Activated CD8-positive, alpha-beta memory T cell treated with anti-CD3 and anti-CD28 coated beads, Interleukin-2, amount 50 U/mL, for 24 hours (primary cell): ENCODE results near the gene DNAAF5.

Experiments used
- DNase-seq: peaks from one replicate; pipeline ENCODE4 v3.0.0-alpha.2; 2020; ENCODE audit errors: extremely low read depth

Gene DNAAF5

GRCh38 chr7:707296-708000, 19.1 kb upstream of the DNAAF5 start:
- no peak for DNase-seq

- no peak for DNase-seq
Measured at GRCh38 chr7:710161-710560, 16.3 kb upstream of the DNAAF5 start.

DNA sequence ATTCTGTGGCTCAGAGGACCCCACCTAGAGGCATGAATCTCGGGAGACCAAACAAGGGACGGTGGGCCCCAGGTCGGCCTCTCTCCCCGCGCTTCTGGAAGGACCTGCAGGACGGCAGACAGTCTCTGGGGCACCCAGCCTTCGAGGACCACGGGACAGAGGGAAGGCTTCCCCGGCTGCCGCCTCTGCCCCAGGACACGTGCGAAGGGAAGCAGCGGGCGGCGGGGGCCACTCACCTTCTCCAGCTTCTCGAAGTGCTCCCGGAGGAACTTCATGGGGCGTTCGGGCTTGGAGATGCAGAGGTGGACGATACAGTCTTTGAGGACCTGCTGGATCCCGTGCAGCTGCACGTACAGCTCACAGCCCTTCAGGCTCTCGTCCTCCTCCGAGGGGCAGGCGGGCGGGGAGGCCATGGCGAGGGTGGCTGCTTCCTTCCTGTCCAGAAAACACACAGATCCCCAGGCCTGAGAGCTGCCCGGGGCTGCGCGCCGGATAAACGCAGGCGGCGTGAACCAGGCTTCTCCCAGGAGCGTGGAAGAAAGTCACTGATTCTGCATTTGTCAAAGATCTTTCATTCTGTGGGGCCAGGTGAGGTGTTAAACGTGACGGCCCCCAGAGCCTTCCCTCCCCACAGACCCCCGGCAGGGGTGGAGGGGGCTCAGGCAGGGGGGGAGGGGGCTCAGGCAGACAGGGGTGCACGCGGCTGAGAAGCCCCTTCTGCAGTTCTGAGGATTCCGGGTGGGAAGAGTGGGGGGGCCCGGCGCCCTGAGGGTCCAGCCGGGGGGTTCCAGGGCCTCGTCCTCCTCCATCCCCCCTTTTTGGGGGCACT, 15.2 kb upstream of the DNAAF5 start:
- DNase-seq: no peak

DNA sequence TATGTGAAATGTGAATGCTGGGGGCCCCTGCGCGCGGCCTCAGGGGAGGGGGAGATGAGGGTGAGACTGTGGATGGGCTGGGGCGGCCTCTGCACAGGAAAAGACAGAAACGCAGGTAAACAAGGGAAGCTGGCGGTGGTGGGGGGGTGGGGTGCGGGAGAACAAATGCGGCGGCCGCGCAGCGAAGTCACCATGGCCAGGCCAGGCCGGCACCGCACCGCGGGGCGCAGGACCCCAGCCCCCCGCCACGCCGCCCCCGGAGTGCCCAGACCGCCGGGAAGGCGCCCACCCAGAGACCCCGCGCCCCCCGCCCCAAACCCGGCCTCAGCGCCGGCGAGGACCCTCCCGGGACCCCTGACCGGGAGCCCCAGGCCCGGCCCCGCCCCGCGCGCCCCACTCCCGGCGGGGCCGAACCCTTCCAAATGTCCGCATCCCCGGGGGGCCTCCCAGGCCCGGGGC, 14.5 kb upstream of the DNAAF5 start:
- no peak for DNase-seq

DNA sequence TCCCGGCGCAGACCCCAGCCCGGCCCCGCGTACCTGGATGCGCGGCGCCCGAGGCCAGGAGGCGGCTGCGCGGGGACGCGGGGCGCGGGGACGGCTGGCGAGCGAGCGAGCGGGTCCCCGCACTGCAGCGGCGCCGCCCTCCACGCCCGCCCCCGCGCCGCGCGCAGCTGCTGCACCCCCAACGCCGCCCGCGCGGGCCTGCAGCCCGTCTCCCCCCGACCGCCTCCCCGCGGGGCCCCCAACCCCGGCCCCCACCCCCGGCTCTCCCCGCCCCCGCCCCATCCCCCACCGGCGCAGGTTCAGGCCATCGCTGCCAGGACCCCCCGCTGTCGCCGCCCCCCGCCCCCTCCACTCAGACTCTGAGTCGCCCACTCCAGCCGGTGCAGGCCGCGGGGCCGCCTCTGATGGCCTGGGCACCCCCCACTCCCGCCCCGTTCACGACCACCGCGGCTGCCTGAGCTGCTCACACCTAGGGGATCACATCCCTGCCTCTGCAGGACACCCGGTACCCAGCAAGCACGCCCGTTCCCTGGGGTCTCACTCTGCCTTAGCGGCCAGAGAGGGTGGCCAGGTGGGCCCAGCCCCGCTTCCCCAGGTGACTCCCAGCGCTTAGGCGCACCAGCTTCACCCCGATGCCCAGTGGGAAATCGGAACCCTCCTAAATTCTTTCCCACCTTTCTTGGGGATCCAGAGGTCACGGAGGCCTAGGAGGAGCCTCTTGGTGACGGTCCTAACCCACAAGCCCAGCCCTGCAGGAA, 13.9 kb upstream of the DNAAF5 start:
- no peak for DNase-seq

GRCh38 chr7:713139-713457, 13.4 kb upstream of the DNAAF5 start:
- DNase-seq: no peak

GRCh38 chr7:713488-714230, 12.8 kb upstream of the DNAAF5 start:
- no peak for DNase-seq

GRCh38 chr7:714251-714671, 12.2 kb upstream of the DNAAF5 start:
- DNase-seq: no peak

DNA sequence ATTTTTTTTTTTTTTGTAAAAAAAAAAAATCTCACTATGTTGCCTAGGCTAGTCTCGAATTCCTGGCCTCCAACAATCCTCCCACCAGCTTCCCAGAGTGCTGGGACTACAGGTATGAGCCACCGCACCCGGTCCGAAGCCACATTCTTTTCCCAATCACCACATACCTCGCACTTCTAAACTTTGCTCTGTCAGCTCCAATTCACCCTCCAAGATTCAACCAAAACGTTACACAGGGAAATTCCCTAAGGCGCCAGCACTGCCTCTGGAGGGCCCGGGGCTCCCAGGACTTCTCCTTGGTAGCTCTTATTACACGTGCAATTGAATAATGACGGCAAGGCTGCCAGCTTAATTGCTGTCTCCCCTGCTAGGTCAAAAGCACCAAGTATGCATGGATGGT, 10.3 kb upstream of the DNAAF5 start:
- no peak for DNase-seq

DNA sequence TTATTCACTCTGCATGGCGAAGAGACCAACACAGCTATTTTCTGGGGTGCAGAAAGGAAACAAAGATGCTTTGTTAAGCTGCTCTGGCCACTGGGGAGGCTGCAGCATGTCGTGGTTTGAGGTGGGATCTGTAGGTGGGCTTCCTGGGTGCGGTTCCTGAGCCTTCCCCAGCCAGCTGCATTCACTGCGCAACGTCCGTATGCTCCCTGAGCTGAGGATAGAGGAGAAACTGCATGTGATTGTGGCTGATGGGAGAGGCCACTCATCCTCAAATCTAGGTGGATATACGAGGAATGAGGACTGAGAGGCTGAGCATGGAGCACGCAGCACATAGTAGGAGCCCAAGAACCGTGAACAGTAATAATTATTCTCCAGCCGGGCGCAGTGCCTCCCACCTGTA, 9.9 kb upstream of the DNAAF5 start:
- no peak for DNase-seq

- DNase-seq: no peak
Measured at GRCh38 chr7:721619-722248, 4.8 kb upstream of the DNAAF5 start.

DNA sequence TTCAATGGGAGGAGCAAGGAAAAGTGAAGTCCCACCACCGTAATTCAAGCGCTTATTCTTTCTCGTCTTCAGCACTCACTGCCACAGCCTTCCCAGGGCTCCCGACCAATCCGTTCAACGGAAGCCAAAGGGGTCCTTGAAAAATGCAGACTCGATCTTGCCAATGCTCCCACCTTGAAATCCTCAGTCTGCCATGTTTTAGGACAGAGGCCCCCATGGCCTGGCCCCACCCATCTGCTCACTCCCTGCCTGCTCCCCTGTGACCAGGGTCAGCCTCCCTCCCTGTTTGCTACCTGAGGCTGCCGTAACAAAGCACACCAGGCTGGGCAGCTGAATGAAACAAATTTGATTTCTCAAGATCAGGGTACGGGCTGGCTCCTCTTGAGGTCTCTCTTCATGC, 3.0 kb upstream of the DNAAF5 start:
- DNase-seq: no peak

DNA sequence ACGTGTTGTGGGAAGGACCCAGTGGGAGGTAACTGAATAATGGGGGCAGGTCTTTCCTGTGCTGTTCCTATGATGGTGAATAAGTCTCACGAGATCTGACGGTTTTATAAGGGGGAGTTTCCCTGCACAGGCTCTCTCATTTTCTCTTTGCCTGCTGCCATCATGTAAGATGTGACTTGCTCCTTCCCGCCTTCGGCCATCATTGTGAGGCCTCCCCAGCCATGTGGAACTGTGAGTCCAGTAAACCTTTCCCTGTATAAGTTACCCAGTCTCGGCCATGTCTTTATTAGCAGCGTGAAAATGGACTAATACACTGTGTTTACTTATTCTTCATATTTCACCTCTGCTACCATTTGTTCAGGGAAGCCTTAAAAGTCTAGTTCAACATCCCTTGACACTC, 2.2 kb upstream of the DNAAF5 start:
- no peak for DNase-seq

DNA sequence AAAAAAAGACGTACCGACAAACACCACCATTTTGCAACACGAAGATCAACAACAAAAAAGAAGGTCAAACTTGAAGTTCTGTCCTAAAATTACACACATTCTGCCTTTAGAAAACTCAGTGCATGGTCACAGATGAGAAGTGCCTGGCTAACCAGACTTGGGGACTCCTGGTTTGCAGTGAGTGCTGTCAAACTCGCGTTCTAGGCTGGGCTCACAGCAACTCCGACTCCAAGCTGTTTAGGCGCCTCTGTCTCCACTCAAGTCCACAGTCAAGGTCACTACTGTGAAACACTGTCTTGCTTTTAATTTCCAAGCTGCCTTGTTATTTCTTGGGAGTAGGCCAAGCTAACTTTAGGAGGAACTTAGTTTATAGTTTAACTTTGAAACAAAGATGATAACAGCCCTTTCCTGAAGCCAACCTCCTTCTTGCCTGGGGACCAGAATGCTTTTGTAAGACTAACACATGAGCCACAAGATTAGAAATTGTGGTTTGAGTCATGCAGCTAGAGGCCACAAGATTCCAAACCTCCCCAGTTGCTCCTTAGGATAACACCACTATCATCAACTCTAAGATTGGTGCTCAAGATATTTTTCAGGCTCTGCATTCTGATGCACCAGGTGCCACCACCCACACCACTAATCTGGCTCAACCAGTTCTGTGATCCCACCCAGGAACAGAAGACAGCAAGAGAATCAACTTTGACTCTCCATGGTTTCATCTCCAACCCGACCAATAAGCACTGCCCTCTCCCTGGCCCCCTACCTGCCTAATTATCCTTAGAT, 1.1 kb upstream of the DNAAF5 start:
- DNase-seq: no peak

GRCh38 chr7:726854-727103, 280 bp downstream of the DNAAF5 start:
- no peak for DNase-seq

- DNase-seq: no peak
Measured at GRCh38 chr7:727104-727805, 756 bp downstream of the DNAAF5 start, which contains the start of gene PRKAR1B. Gene PRKAR1B (minus strand): TSS chr7:727281. CDS start chr7:711505, 15,776 bp downstream.

GRCh38 chr7:727806-728460, 1.4 kb downstream of the DNAAF5 start:
- no peak for DNase-seq

DNA sequence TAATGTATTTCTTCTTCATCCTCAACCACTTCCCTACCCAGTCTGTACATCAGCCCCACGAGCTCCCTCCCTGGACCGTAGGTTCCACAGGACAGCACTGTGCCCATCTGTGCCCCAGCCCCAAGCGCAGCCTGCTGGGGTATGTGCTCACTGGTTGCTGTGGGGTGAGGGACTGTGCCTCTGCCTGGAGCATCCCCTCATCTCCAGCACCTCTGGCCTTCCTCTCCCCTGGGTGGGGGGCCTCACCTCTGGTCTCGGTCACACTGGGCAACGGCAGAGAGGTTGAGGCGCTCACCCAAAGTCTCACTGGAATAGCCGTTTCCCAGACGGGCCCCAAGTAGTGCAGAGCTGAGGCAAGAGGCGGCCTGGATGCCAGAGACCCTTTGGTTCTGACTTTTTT, 2.1 kb downstream of the DNAAF5 start:
- DNase-seq: no peak

- no peak for DNase-seq
Measured at GRCh38 chr7:729140-730000, 2.9 kb downstream of the DNAAF5 start.
